ENCODE results near the gene HEPN1.

DNA sequence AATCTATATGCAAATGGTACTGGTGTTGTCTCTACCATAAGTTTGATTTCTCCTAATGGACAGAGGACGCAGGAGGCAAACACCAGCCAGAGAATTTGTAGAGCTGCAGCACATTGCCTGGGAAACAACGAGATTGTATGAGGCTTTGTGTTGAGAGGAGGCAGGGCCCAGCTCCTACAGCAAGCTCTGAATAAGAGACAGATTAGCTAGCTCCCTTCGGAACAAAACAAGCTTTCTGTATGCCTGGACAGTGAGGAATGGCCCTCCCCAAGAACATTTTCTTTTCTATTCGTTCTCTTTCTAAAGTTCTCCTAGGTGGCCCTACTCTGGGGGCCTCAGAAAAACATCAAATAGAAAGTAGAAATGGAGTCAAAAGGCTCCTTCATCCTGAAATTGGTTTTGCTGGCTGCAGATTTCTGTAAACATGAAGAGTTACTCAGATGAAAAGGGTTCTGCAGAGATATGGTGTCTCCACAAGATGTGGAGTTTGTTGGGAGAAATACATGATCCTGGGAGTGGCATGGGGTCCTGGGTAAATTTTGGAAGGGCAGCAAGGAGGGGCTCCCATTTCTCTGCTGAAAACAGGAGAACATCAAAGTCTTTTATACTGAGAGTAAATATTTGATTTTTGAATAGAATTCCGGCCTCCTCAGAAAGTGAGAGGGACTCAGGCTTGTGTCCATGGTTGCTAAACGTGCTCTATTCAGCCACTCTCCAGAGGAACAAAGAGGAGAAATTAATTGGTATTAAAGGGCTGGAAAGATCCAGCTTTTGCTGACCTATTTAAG is 23.6 kb downstream of the HEPN1 start:
- TF ChIP-seq EZH2 (IDR thresholded peaks at IDR 0.05) (no peak), EZH2phosphoT487 (IDR thresholded peaks at IDR 0.05) (no peak)
- TF ChIP-seq, protein P1, sequence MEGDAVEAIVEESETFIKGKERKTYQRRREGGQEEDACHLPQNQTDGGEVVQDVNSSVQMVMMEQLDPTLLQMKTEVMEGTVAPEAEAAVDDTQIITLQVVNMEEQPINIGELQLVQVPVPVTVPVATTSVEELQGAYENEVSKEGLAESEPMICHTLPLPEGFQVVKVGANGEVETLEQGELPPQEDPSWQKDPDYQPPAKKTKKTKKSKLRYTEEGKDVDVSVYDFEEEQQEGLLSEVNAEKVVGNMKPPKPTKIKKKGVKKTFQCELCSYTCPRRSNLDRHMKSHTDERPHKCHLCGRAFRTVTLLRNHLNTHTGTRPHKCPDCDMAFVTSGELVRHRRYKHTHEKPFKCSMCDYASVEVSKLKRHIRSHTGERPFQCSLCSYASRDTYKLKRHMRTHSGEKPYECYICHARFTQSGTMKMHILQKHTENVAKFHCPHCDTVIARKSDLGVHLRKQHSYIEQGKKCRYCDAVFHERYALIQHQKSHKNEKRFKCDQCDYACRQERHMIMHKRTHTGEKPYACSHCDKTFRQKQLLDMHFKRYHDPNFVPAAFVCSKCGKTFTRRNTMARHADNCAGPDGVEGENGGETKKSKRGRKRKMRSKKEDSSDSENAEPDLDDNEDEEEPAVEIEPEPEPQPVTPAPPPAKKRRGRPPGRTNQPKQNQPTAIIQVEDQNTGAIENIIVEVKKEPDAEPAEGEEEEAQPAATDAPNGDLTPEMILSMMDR (IDR thresholded peaks at IDR 0.05) = no peak

Data from neural progenitor cell (in vitro differentiated cells).